ENCODE data around the gene RPS19BP1. TPM values are rescaled to one million over a fixed set of nuclear protein-coding genes. Genes with fewer than 3 reads are reported as not detected.

RPS19BP1 gene
- total and polyA plus RNA-seq, 2 of the 8 experiments (the other 6 are each of a cell fraction or from before 2014, with no cell fraction given) = 77.9 to 97.9 TPM

GRCh38 chr22:39528080-39528661 is 4.4 kb downstream of the RPS19BP1 start:
- Histone ChIP-seq H3K4me3 (ENCODE audit: extremely low read depth in 1 of 4, insufficient read depth in 2 of 4, low read depth in 3 of 4, low read length in 4 of 4) (no peak overlapping the region), H3K27ac (ENCODE audit: low read depth, low read length) (no peak overlapping the region), H2BK20ac (ENCODE audit: low read length) (no peak overlapping the region), H3K4me1 (replicated peaks in 1 of 4; ENCODE audit: control insufficient read depth in 3 of 4, insufficient read depth in 4 of 4, low read length in 3 of 4) (peaks cover 3 to 24% (median 8%) of the 10 kb centered on the region in 4 experiments), H3K18ac (ENCODE audit: extremely low read depth, low read length) (no peak overlapping the region), H4K5ac (ENCODE audit: insufficient read length, low read depth, low read length) (no peak overlapping the region), H2BK15ac (ENCODE audit: low read length) (no peak overlapping the region), H3K36me3 (ENCODE audit: control insufficient read depth in 2 of 4, insufficient read depth in 4 of 4, low read length in 3 of 4) (peaks cover 11 to 21% (median 15%) of the 10 kb centered on the region in 4 experiments), H3K14ac (ENCODE audit: insufficient read length) (no peak overlapping the region), H3K23ac (ENCODE audit: insufficient read length) (no peak overlapping the region), H3K9me3 (ENCODE audit: insufficient read depth in 2 of 2, low read depth in 1 of 2, low read length in 1 of 2) (no peaks in the 10 kb centered on the region), H2BK12ac (ENCODE audit: low read depth, low read length) (no peak overlapping the region; the same call in 1 of the 2 replicates), H2AK5ac (ENCODE audit: low read depth, low read length) (no peak overlapping the region), H3K4me2 (ENCODE audit: insufficient read depth in 1 of 2, low read depth in 2 of 2, low read length in 2 of 2) (no peak overlapping the region), H4K91ac (replicated peaks; ENCODE audit: insufficient read length, low read length) (no peak overlapping the region), H2AFZ (ENCODE audit: low read length) (no peak overlapping the region), H3K79me2 (ENCODE audit: control insufficient read depth in 1 of 2, insufficient read depth in 2 of 2, low read length in 2 of 2) (peaks cover 0 to 16% of the 10 kb centered on the region in 2 experiments; a peak in 2 of 4 replicates), H2BK120ac (replicated peaks; ENCODE audit: low read depth, low read length) (no peak overlapping the region), H3K9ac (replicated peaks in 1 of 4; ENCODE audit: extremely low read depth in 1 of 4, low read depth in 3 of 4, low read length in 3 of 4) (no peak overlapping the region; a peak in 1 of 7 replicates), H4K20me1 (replicated peaks in 1 of 2; ENCODE audit: control insufficient read depth in 1 of 2, insufficient read depth in 2 of 2, low read length in 2 of 2) (peaks cover 24 to 50% of the 10 kb centered on the region in 2 experiments), H3K23me2 (ENCODE audit: low read depth, low read length) (peaks cover 6% of the 10 kb centered on the region), H2BK5ac (ENCODE audit: low read depth, low read length) (peak overlapping the region; percentile 24; the same call in 1 of the 2 replicates), H3K56ac (replicated peaks; ENCODE audit: insufficient read length, low read depth, low read length) (no peak overlapping the region), H3K79me1 (ENCODE audit: low read depth, low read length) (peaks cover 3% of the 10 kb centered on the region; the same call in 1 of the 2 replicates), H4K8ac (ENCODE audit: extremely low read depth, insufficient read depth, low read length) (no peak overlapping the region), H3K27me3 (replicated peaks in 1 of 4; ENCODE audit: control insufficient read depth in 3 of 4, extremely low read depth in 1 of 4, insufficient read depth in 3 of 4, low read length in 3 of 4) (no peaks in the 10 kb centered on the region), H3K4ac (replicated peaks; ENCODE audit: insufficient read length, low read depth, low read length) (no peak overlapping the region)
- no peak for FAIRE-seq
- ChIA-PET CTCF (ENCODE audit: partially characterized antibody) (interaction anchor here (0.5 to 21.9 kb wide), 26 partner anchors 8 to 516 kb away, joined by 3 to 361 read pairs (median 5); partner anchors contain the start of genes ATF4 and MIEF1), POLR2A (ENCODE audit: partially characterized antibody) (interaction anchor here (0.7 to 8.9 kb wide), 11 partner anchors 8 to 216 kb away, joined by 3 to 72 read pairs (median 6); partner anchors contain the start of genes ATF4, MIEF1 and RPL3)
- WGBS, 2 experiments (ENCODE audit: extremely low coverage in 1 of 2, insufficient coverage in 1 of 2, insufficient read length in 1 of 2, insufficient replicate concordance in 2 of 2, low coverage in 1 of 2, low lambda C conversion rate in 2 of 2, missing lambda C conversion rate in 1 of 2) = 84% methylated on average over 12 of the region's 12 CpGs; no CpG with 5 or more reads in 1 of the 2 experiments
- DNase-seq (ENCODE audit: low read depth in 1 of 2, low spot score in 2 of 2) = no peak
- no peak for TF ChIP-seq BACH1 (IDR thresholded peaks at IDR 0.05; ENCODE audit: low read length)
- peak; percentile 7 for TF ChIP-seq KDM4A (IDR thresholded peaks at IDR 0.05; ENCODE audit: low read depth, low read length, severe bottlenecking)
- TF ChIP-seq USF2 (IDR thresholded peaks at IDR 0.05; ENCODE audit: low read length) = no peak
- TF ChIP-seq YY1 (IDR thresholded peaks at IDR 0.05; ENCODE audit: low read depth, low read length) = no peak
- no peak for TF ChIP-seq NRF1 (IDR thresholded peaks at IDR 0.05; ENCODE audit: low read depth, low read length)
- TF ChIP-seq ASH2L (IDR thresholded peaks at IDR 0.05; ENCODE audit: low read length) = no peak
- no peak for TF ChIP-seq MAFK (IDR thresholded peaks at IDR 0.05; ENCODE audit: low read depth, low read length)
- TF ChIP-seq E2F6 (IDR thresholded peaks at IDR 0.05) = no peak
- TF ChIP-seq POLR2A (IDR thresholded peaks at IDR 0.05; ENCODE audit: control extremely low read depth in 1 of 2, low read depth in 2 of 2, low read length in 2 of 2) = peak in 1 of 2 experiments; percentile 50; a peak in 1 of 3 replicates
- no peak for TF ChIP-seq POU5F1 (IDR thresholded peaks at IDR 0.05; ENCODE audit: low read depth, low read length)
- TF ChIP-seq SIX5 (IDR thresholded peaks at IDR 0.05; ENCODE audit: low read depth, low read length) = no peak
- TF ChIP-seq TAF1 (IDR thresholded peaks at IDR 0.05; ENCODE audit: low read depth, low read length) = no peak
